Activated T-cell treated with anti-CD3 and anti-CD28 coated beads for 48 hours (primary cell): ENCODE results near the gene BMS1.
A peak's percentile ranks its signal among the peaks of the same experiment; 100 is the strongest.
"Not testable (repeated sequence)": the region's sequence is repeated elsewhere in the genome, so short reads cannot be mapped to it uniquely, and the experiment has no call there.

Experiments used
- DNase-seq: peaks from one replicate; pipeline ENCODE4 v3.0.0-alpha.2; 2020; ENCODE audit warnings: low read depth

Gene BMS1

GRCh38 chr10:42865716-42866114, 83.1 kb downstream of the BMS1 start:
- DNase-seq = no peak

- peak; percentile 55 for DNase-seq
These were observed 83.8 kb downstream of the BMS1 start for GRCh38 chr10:42866115-42866995.

GRCh38 chr10:42867571-42867970, 85.0 kb downstream of the BMS1 start:
- DNase-seq = no peak

GRCh38 chr10:42868530-42868929, 85.9 kb downstream of the BMS1 start:
- no peak for DNase-seq

GRCh38 chr10:42869977-42870350, 87.4 kb downstream of the BMS1 start:
- DNase-seq = no peak

- not testable (repeated sequence) for DNase-seq
These were observed 88.6 kb downstream of the BMS1 start for GRCh38 chr10:42871138-42871641.

- DNase-seq = no peak
These were observed 89.2 kb downstream of the BMS1 start for GRCh38 chr10:42871823-42872222.

GRCh38 chr10:42872865-42873435, 90.4 kb downstream of the BMS1 start:
- no peak for DNase-seq

GRCh38 chr10:42874713-42875387, 92.3 kb downstream of the BMS1 start:
- DNase-seq = no peak

- DNase-seq = no peak
These were observed 92.8 kb downstream of the BMS1 start for GRCh38 chr10:42875388-42875755.

GRCh38 chr10:42875798-42876341, 93.3 kb downstream of the BMS1 start:
- no peak for DNase-seq

GRCh38 chr10:42876476-42876875, 93.9 kb downstream of the BMS1 start:
- no peak for DNase-seq

GRCh38 chr10:42876945-42877344, 94.3 kb downstream of the BMS1 start:
- DNase-seq = no peak

- DNase-seq = no peak
These were observed 95.0 kb downstream of the BMS1 start for GRCh38 chr10:42877496-42878030.

GRCh38 chr10:42878134-42878820, 95.7 kb downstream of the BMS1 start:
- no peak for DNase-seq

- no peak for DNase-seq
These were observed 96.2 kb downstream of the BMS1 start for GRCh38 chr10:42878821-42879195.

GRCh38 chr10:42879380-42880254, 97.0 kb downstream of the BMS1 start:
- DNase-seq = no peak

- no peak for DNase-seq
These were observed 97.6 kb downstream of the BMS1 start for GRCh38 chr10:42880255-42880620.

GRCh38 chr10:42882597-42882996, 100.0 kb downstream of the BMS1 start:
- no peak for DNase-seq
